NCI-H1048 (cell line): ENCODE measurements around the gene FNBP1L.

ENCODE experiments used
- DNase-seq: peaks from one replicate; lab custom pipeline; 2025; lab: John Stamatoyannopoulos, UW

Gene FNBP1L

GRCh38 chr1:93592551-93592949 is 144.6 kb downstream of the FNBP1L start:
- DNase-seq: no peak

DNA sequence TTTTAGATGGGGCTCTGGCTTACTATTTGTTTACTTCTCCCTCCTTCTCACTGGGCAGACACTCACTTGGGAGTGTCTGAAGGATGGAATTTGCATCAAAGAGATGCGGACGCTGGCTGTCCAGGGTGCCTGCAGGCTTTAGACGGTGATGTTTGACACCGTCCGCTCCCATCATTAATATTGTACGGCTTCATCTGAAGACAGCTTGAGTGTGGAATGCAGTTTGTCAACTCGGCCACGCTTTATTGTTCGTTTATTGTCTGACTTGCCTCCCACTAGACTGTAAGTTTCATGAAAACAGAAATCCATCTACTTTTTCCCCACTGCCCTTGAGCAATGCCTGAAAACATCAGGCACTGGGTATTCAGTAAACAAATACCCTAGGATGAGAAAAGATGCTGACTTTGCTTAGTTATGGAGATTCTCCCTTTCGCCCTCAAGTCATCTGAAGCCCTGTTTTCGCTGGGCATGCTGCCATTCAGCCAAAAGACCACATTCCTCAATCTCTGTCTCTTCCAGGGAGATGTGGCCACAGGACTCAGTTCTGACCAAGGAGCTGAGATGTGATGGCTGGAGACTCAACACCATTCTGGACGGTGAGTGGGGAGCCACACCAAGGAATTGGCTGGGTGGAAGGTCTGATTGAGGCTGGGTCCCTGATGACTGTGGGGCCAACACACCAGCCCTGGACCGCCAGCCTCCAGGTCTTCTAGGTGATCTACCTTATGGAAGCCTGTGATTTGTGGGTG is 146.1 kb downstream of the FNBP1L start:
- no peak for DNase-seq

DNA sequence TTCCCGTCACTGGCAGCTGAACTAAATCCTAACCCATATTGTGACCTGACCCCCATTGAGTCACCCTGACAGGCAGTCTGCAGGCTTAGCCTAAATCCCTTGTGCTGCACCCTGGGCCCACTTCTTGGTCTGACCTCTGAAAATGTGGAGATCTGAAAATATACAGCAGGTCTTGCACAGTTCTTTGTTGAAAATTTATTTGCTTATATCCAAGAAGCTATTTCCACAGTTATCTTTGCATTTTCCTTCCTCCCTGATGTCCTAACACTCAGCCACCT is 146.6 kb downstream of the FNBP1L start:
- no peak for DNase-seq

- DNase-seq: no peak
These were observed 147.3 kb downstream of the FNBP1L start for GRCh38 chr1:93595266-93595665.

DNA sequence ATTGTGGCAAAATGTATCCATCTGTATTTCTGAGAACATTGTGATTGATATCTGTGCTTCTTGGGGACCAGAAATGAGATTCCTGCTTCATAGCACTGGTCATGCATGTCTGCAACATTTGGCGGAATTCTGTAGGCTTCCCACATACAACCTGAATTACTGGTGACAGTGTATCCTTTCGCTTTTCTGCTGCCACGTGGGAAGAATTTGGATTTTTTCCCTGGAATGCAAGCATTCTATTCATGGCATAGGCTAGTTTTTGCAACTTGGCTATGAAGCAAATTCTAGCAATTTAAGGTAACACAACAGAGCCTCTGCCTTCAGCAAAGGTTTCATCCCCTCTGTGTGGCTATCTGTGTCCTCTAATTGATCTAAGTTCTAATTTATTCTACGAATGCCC is 147.8 kb downstream of the FNBP1L start:
- DNase-seq: no peak

DNA sequence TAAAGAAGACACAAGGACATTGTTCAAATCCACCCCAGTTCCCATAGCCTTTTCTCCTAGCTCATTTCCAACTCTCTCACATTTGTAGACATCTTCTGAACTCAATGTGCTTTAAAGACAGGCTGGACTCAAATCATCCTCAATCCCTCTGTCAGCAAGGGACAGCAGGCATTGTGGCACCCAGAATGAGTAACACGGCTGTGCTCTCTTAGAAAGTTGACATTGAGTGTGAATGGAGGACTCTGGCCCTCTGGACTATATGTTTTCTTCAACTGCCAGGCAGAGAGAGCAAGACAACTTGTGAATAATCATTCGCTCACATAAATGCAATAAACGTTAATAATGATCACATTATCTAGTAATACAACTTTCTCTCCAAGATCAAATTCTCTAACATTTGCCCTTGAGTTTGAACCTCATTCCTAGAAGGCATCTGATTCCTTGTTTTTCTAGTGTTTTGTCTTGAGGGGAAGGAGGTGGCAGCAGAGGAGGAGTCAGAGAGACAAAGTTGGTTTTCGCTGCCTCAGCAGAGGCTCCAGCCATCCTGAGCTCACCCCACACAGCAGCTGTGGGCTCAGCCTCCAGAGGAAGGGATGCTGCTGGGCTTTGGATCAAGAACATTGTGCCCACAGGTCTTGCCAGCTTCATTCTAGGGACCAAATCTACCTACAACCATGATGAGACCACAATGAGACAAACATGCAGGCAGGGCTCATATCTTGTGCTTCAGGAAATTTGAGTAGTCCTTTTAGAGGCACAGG is 148.6 kb downstream of the FNBP1L start:
- no peak for DNase-seq

DNA sequence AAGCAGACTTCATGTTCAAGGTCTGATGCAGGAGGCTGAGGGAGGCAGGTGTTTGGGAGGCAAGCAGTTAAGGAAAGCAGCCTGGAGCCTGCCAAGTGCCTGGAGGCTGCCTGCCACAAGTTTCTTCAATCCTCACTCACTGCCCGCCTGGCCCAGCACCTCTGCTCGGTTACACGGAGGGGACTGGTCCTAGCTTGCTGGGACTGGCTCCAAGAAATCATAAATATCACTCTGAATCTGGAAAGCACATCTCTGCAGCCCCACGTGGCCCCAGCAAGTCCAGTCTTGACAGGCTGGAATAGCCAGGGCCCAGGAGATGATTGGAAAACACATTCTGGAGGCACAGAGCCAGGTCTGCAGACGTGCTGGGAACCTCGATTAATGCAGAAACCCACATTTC is 149.8 kb downstream of the FNBP1L start:
- DNase-seq: no peak

DNA sequence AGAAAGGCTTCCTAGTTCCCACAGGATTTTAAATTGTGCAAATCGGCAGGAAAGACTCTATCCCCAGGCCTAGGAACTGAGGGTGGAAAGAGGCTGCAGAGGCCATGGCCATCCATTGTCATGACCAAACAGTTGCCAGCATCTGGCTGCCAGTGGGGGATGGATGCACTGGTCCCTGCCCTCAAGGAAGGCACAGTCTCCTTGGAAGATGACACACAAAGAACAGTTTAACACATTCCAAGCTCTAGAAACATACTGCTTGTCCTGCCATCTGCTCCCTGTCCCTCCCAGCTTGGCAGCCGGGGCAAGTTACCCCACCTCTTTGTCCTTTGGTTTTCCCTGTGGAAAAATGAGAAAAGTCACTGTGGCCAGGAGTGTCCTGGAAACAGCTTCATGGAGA is 150.5 kb downstream of the FNBP1L start:
- DNase-seq: no peak

- no peak for DNase-seq
These were observed 151.0 kb downstream of the FNBP1L start for GRCh38 chr1:93598861-93599439.

- DNase-seq: no peak
These were observed 151.6 kb downstream of the FNBP1L start for GRCh38 chr1:93599479-93599878.

GRCh38 chr1:93600663-93601062 is 152.7 kb downstream of the FNBP1L start:
- DNase-seq: no peak

- DNase-seq: no peak
These were observed 153.8 kb downstream of the FNBP1L start for GRCh38 chr1:93601686-93602085.

DNA sequence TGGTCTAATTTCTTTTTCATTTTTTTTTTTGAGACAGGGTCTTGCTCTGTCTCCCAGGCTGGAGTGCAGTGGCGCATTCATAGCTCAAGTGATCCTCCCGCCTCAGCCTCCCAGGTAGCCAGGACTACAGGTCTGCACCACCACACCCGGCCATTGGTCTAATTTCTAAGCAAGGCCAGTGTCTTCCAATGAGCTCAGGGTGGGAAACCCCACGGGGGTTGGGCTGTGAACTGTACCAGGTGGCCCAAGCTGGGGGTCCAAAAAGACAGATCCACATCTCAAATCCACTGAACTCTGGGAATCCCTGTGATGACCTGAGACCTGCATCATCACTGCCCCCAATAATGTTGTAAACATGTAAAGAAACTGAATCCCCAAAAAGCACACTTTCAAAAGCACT is 154.2 kb downstream of the FNBP1L start:
- DNase-seq: no peak

DNA sequence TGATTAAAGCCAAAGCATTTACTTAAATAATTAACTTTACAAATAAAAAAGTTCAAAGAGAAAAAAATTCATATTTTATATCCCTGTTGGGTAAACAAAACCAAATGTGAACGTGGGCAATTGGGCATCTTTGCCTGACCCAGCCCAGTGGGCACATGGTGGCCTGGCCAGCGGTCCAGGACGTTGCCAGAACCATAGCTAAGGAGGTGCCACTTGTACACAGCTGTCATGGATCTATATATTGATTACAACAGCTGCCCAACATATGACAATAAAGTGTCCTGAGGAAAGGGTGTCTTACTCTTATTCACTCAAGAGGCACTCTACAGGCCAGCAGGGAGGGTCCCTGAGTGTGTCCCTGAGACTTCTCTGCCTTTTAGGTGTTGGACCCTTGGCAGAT is 155.2 kb downstream of the FNBP1L start:
- DNase-seq: no peak

DNA sequence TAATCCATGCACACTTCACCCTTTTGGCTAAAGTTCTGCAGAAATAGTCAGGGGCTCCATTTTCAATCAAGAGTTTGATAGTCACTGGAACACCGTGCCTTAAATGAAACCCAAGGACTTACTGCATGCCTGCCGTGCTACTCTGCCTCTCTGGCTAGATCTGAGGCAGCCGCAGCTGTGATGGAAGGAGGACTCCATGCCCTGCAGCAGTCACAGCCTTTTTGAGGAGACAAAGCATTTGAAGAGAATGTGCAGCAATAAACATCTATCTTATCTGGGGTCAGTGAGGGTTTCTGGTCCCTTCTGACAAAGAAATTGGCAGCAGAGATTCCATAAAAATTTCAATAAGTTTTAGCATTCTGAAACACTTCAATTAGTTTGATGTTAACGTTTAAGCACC is 155.7 kb downstream of the FNBP1L start:
- no peak for DNase-seq
